Peyer's patch (tissue), 4 donors: ENCODE measurements around the gene VTI1A. TPM values are rescaled to one million over a fixed set of nuclear protein-coding genes. Genes with fewer than 3 reads are reported as not detected.

Source experiments
- DNase-seq, 3 donors: peaks; one replicate each; pipeline ENCODE4 v3.0.0-alpha.2; 2017 to 2019
- H3K27ac ChIP-seq, 4 donors: fragments of 200-600 bp; sonication (generic); one replicate each; pipeline ENCODE4 v1.5.1; 2016 to 2019
- H3K27me3 ChIP-seq, 2 donors: fragments of 200-600 bp; sonication (generic); one replicate each; pipeline ENCODE4 v1.5.1; 2019
- H3K36me3 ChIP-seq, 3 donors: fragments of 200-600 bp; sonication (generic); one replicate each; pipeline ENCODE4 v1.5.1; 2016 to 2019
- H3K4me1 ChIP-seq, 4 donors: fragments of 200-600 bp; sonication (generic); one replicate each; pipeline ENCODE4 v1.5.1; 2016 to 2019
- H3K4me3 ChIP-seq, 4 donors: fragments of 200-600 bp; sonication (generic); 1 replicate in 3 of 4; 2 replicates in 1 of 4; pipeline ENCODE4 v1.5.1; 2016 to 2019; ENCODE audit warnings: mild to moderate bottlenecking in 1 of 4
- H3K9me3 ChIP-seq, 4 donors: fragments of 200-600 bp; sonication (generic); one replicate each; pipeline ENCODE4 v1.5.1; 2016 to 2019; ENCODE audit warnings: mild to moderate bottlenecking in 1 of 4
- POLR2A ChIP-seq, 2 donors: fragments of 450-650 bp; IDR thresholded peaks; one replicate each; pipeline ENCODE4 v1.5.1; 2017; ENCODE audit warnings: antibody characterized with exemption in 2 of 2, mild to moderate bottlenecking in 2 of 2, moderate library complexity in 2 of 2
- total RNA-seq, 4 donors: library from RNA; depleted of rRNA; stranded (reverse); fragments of >200 nt; gene quantifications; one replicate each; pipeline ENCODE4 v1.1.0, GENCODE V29; 2016
- TF ChIP-seq, protein P1 (sequence below), 6 experiments: fragments of 450-650 bp in 4 of 6; fragments of 200-600 bp in 2 of 6; sonication (generic) in 1 of 6; IDR thresholded peaks; one replicate each; pipeline ENCODE4 v1.5.1; 2017 to 2019; ENCODE audit warnings: antibody characterized with exemption in 6 of 6, mild to moderate bottlenecking in 3 of 6, moderate library complexity in 1 of 6

The VTI1A gene
- total RNA-seq, 4 donors from 2014 or later: 97.2 to 710 (median 170) TPM

DNA sequence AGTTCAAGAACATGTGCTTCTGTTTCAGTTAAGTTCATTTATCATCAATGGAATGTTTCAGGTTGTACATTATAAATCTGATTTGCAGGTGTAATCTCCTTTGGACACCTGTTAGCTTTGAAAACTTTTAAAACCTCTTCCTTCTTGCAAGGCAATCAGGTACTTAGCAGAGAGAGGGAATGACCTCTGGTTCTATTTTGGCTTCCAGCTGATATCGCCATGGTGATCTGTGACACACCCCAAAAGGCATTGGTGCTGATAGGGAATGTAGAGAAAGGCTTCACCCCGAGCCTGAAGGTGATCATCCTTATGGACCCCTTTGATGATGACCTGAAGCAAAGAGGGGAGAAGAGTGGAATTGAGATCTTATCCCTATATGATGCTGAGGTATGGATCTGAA, 37.7 kb upstream of the VTI1A start:
- TF ChIP-seq, protein P1, sequence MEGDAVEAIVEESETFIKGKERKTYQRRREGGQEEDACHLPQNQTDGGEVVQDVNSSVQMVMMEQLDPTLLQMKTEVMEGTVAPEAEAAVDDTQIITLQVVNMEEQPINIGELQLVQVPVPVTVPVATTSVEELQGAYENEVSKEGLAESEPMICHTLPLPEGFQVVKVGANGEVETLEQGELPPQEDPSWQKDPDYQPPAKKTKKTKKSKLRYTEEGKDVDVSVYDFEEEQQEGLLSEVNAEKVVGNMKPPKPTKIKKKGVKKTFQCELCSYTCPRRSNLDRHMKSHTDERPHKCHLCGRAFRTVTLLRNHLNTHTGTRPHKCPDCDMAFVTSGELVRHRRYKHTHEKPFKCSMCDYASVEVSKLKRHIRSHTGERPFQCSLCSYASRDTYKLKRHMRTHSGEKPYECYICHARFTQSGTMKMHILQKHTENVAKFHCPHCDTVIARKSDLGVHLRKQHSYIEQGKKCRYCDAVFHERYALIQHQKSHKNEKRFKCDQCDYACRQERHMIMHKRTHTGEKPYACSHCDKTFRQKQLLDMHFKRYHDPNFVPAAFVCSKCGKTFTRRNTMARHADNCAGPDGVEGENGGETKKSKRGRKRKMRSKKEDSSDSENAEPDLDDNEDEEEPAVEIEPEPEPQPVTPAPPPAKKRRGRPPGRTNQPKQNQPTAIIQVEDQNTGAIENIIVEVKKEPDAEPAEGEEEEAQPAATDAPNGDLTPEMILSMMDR (IDR thresholded peaks at IDR 0.05): no peak
- no peak for TF ChIP-seq POLR2A (IDR thresholded peaks at IDR 0.05)
- H3K27ac ChIP-seq: peak overlapping the region in 1 of 4 donors; percentile 17

DNA sequence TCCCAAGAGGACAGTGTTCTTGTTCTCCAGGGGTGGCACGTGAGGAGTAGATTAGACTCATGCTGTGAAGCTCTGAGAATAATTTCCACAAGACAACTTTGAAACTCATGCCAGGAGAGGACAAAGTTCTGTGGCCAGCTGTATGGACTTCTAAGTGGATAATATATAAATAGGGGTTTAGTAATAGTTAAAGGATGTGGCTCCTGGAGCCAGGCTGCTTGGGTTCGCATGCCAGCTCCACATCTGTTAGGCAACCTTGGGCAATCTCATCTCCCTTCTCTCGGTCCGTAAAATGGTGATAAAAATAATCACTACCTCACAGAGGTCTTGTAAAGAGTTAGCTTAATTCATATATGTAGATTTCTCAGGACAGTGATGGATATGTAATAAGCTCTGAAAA, 37.3 kb upstream of the VTI1A start:
- DNase-seq: no peak

More for the DNA sequence above, 37.7 kb upstream of the VTI1A start:
- Histone ChIP-seq H3K4me1 (no peaks in the 10 kb centered on the region), H3K9me3 (no peaks in the 10 kb centered on the region), H3K27me3 (no peaks in the 10 kb centered on the region), H3K4me3 (no peak overlapping the region), H3K36me3 (peaks cover 0 to 74% (median 2%) of the 10 kb centered on the region in 3 donors)
- DNase-seq: no peak

DNA sequence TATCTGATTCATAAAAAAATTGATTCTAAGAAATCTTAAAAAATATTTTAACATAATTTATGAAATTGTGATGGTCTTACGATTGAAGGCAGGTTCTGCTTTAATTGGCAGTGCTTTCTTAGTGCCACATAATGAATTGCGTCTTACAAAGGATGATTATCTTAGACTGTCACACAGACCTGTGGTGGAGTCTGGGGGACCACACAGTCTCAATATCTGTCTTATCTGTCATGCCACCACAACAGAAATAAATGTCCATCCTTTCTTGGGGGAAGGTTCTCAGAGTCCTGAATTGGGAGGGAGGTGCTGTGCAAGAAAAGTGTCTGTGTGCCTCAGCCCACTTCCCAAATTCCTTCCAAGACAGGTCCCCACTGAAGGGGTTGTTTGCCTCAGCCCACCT, 34.3 kb upstream of the VTI1A start:
- no peak overlapping the region for H3K27ac ChIP-seq

More for the DNA sequence above, 37.3 kb upstream of the VTI1A start:
- Histone ChIP-seq H3K27ac (peak overlapping the region in 1 of 4 donors; percentile 17), H3K4me1 (no peaks in the 10 kb centered on the region), H3K27me3 (no peaks in the 10 kb centered on the region), H3K9me3 (no peaks in the 10 kb centered on the region), H3K36me3 (peaks cover 0 to 74% (median 2%) of the 10 kb centered on the region in 3 donors), H3K4me3 (no peak overlapping the region)
- no peak for TF ChIP-seq POLR2A (IDR thresholded peaks at IDR 0.05)
- TF ChIP-seq, protein P1 (IDR thresholded peaks at IDR 0.05): no peak

DNA sequence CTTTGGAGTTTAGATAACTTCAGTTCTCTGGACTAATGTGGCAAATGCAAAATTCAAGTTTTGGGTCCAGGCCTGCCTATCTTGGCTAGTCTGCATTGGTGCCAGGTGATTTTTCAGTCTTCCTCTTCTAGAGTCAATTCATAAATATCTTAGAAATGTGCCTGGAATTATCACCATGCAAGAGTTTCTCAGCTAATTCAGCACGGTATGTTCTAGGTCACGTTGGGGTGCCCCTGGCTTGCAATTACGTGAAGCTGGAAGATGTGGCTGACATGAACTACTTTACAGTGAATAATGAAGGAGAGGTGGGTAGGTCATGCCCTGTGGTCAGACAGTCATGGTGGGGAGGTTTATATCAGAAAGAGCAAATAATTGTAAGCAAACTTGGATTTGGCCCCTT, 25.3 kb upstream of the VTI1A start:
- no peak for DNase-seq
- Histone ChIP-seq H3K4me3 (no peak overlapping the region), H3K4me1 (no peaks in the 10 kb centered on the region), H3K27ac (no peak overlapping the region), H3K27me3 (no peaks in the 10 kb centered on the region), H3K36me3 (peaks cover 0 to 87% (median 0%) of the 10 kb centered on the region in 3 donors), H3K9me3 (no peaks in the 10 kb centered on the region)
- no peak for TF ChIP-seq POLR2A (IDR thresholded peaks at IDR 0.05)
- TF ChIP-seq, protein P1 (IDR thresholded peaks at IDR 0.05): no peak

More for the DNA sequence above, 34.3 kb upstream of the VTI1A start:
- Histone ChIP-seq H3K27me3 (no peaks in the 10 kb centered on the region), H3K4me1 (no peaks in the 10 kb centered on the region), H3K36me3 (peaks cover 0 to 77% (median 2%) of the 10 kb centered on the region in 3 donors), H3K4me3 (no peak overlapping the region), H3K9me3 (no peaks in the 10 kb centered on the region)
- DNase-seq: no peak
- no peak for TF ChIP-seq POLR2A (IDR thresholded peaks at IDR 0.05)
- TF ChIP-seq, protein P1 (IDR thresholded peaks at IDR 0.05): no peak

DNA sequence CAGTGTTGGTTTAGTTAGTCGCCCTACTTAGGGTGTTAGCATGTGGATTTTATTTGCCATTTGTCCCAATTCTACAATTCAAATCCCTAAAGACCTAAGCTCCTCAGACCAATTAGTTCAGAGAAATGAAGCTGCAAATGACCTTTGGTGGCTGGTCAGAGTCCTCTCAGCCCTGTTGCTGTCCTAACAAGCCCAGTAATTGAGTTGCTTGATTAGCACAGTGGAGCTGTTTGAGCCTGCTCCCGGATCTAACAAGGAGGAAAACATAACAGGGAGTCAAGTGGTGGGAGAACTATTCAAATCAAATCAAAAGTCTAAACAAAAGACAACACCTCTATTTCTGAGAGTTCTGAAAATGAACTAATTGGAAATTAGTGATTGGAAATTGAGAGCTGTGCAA, 22.4 kb upstream of the VTI1A start:
- peak in 2 of 3 donors; percentile 54 to 76 for DNase-seq
- Histone ChIP-seq H3K4me3 (no peak overlapping the region), H3K9me3 (no peaks in the 10 kb centered on the region), H3K27ac (peak overlapping the region in 2 of 4 donors; percentile 25 to 51), H3K27me3 (no peaks in the 10 kb centered on the region), H3K4me1 (no peaks in the 10 kb centered on the region), H3K36me3 (peaks cover 0 to 91% (median 0%) of the 10 kb centered on the region in 3 donors)
- TF ChIP-seq POLR2A (IDR thresholded peaks at IDR 0.05): no peak
- TF ChIP-seq, protein P1 (IDR thresholded peaks at IDR 0.05): no peak

DNA sequence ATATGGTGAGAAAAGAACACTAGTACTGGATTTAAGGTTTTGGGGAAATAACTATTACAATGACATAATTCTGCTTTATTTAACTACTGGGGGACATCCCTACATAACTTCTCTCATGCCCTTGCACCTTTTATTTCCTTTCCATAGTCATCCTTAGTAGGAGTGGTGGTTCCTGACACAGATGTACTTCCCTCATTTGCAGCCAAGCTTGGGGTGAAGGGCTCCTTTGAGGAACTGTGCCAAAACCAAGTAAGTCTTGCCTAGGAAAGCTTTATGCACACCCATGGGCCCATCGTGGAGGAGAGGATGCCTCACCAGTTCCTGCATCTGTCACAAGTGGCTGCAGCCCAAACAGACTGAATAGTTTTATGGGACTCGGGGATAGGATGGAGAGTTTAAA, 20.9 kb upstream of the VTI1A start:
- H3K27me3 ChIP-seq: no peaks in the 10 kb centered on the region
- TF ChIP-seq, protein P1 (IDR thresholded peaks at IDR 0.05): no peak
- TF ChIP-seq POLR2A (IDR thresholded peaks at IDR 0.05): no peak
- H3K36me3 ChIP-seq: peaks cover 0 to 91% (median 0%) of the 10 kb centered on the region in 3 donors
- DNase-seq: no peak
- H3K9me3 ChIP-seq: no peaks in the 10 kb centered on the region
- no peaks in the 10 kb centered on the region for H3K4me1 ChIP-seq
- no peak overlapping the region for H3K4me3 ChIP-seq
- H3K27ac ChIP-seq: no peak overlapping the region
